ENCODE results near the gene ROR2. TPM values are rescaled to one million over a fixed set of nuclear protein-coding genes. Genes with fewer than 3 reads are reported as not detected.

Gene ROR2
- total and polyA plus RNA-seq, 9 donors = 2.1 to 9.4 (median 4.6) TPM

DNA sequence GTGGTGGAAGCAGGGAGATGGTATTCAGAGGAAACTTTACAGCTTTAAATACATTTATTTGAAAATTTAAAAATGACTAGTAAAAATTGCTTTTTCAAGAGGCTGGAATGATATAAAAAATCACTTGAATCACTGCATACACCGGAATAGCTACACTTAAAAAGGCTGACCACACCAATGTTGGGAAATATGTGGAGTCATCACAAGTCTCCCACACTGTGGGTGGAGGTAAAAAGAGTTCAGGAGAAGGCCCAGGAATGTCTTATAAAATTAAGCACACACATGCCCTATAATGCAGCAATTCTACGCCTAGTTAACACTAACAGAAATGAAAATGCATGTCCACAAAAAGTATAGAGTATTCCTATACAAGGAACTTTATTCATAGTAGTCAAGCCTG lies 198.1 kb downstream of the ROR2 start:
- no peak for DNase-seq
- H3K27me3 ChIP-seq (ENCODE audit: control insufficient read depth, insufficient read depth, low read length) = no peaks in the 10 kb centered on the region
- no peak overlapping the region for H3K27ac ChIP-seq (ENCODE audit: low read length)
- no peak overlapping the region for H3K4me3 ChIP-seq (ENCODE audit: low read length)
- no peaks in the 10 kb centered on the region for H3K9me3 ChIP-seq (replicated peaks; ENCODE audit: control insufficient read depth, low read depth, low read length)
- H3K36me3 ChIP-seq (ENCODE audit: control insufficient read depth, insufficient read depth, low read length) = peaks cover 2% of the 10 kb centered on the region
- no peaks in the 10 kb centered on the region for H3K4me1 ChIP-seq (ENCODE audit: control insufficient read depth, insufficient read depth, low read length)
- WGBS (ENCODE audit: insufficient coverage) = no CpG with 5 or more reads among the region's 2 CpGs

DNA sequence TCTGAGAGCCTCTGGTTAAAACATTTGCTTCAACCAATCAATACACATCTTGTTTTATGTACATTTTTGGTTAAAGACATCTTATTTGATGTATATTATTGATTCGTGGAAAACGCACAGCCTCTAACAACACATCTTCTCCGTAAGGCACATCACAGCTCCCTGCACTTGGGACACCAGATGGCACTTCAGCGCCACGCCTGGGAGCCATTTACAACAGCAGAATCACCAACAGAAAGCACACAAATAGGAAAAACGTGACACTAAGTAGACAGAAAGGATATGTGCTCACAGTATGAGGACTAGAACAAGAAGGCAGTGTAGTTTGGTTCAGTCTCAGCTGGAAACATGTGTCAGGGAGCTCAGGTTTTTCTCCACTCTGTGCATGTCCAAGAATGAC lies 199.7 kb downstream of the ROR2 start:
- Histone ChIP-seq H3K4me1 (ENCODE audit: control insufficient read depth, insufficient read depth, low read length) (no peaks in the 10 kb centered on the region), H3K9me3 (replicated peaks; ENCODE audit: control insufficient read depth, low read depth, low read length) (no peaks in the 10 kb centered on the region), H3K27me3 (ENCODE audit: control insufficient read depth, insufficient read depth, low read length) (no peaks in the 10 kb centered on the region), H3K27ac (ENCODE audit: low read length) (no peak overlapping the region), H3K36me3 (ENCODE audit: control insufficient read depth, insufficient read depth, low read length) (peaks cover 2% of the 10 kb centered on the region), H3K4me3 (ENCODE audit: low read length) (no peak overlapping the region)
- WGBS (ENCODE audit: insufficient coverage) = no CpG with 5 or more reads among the region's 6 CpGs
- no peak for DNase-seq

DNA sequence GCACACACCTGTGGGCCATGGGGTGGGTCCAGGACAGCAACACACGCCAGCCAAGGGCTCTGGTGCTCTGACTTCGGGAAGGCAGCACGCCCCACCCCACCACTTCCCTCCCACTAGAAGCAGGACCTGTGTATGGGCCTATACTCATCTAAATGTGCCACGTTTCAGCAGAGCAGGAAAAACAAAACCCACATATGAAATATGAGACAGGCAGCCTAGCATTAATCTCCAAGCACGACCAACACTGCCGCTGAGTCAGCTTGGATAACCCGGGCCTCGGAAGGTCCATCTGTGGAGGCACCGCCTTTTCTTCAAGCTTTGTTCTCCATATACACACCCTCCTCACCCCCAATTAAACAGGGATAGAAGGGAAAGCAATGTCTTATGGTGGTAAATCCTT lies 203.1 kb downstream of the ROR2 start:
- H3K4me1 ChIP-seq (ENCODE audit: control insufficient read depth, insufficient read depth, low read length) = no peaks in the 10 kb centered on the region
- H3K36me3 ChIP-seq (ENCODE audit: control insufficient read depth, insufficient read depth, low read length) = no peaks in the 10 kb centered on the region
- no peaks in the 10 kb centered on the region for H3K27me3 ChIP-seq (ENCODE audit: control insufficient read depth, insufficient read depth, low read length)
- H3K4me3 ChIP-seq (ENCODE audit: low read length) = no peak overlapping the region
- H3K27ac ChIP-seq (ENCODE audit: low read length) = no peak overlapping the region
- no peaks in the 10 kb centered on the region for H3K9me3 ChIP-seq (replicated peaks; ENCODE audit: control insufficient read depth, low read depth, low read length)
- DNase-seq = no peak
- 45% methylated on average over 2 of the region's 9 CpGs for WGBS (ENCODE audit: insufficient coverage)

DNA sequence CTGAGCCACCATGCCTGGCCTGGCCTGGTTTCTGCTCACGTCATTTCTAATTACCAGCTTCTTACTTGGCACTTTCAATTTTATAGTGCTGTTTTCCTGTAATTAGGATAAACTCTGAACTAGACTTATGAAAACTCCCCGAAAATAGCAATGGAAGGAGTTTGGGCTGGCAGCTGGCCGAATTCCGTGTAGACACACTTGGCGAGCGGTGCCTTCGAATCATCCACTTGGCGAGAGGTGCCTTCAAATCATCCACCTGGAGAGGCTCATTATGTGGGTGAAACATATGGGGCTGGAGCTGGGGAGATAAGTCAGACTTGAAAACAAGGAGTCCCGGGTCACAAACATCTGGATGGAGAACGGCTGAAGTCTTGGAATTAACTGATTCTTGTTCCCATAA lies 203.7 kb downstream of the ROR2 start:
- H3K27me3 ChIP-seq (ENCODE audit: control insufficient read depth, insufficient read depth, low read length) = no peaks in the 10 kb centered on the region
- no peak overlapping the region for H3K4me3 ChIP-seq (ENCODE audit: low read length)
- H3K9me3 ChIP-seq (replicated peaks; ENCODE audit: control insufficient read depth, low read depth, low read length) = no peaks in the 10 kb centered on the region
- no peaks in the 10 kb centered on the region for H3K4me1 ChIP-seq (ENCODE audit: control insufficient read depth, insufficient read depth, low read length)
- H3K27ac ChIP-seq (ENCODE audit: low read length) = no peak overlapping the region
- no peak for DNase-seq
- no peaks in the 10 kb centered on the region for H3K36me3 ChIP-seq (ENCODE audit: control insufficient read depth, insufficient read depth, low read length)
- 80% methylated on average over 4 of the region's 10 CpGs for WGBS (ENCODE audit: insufficient coverage)

DNA sequence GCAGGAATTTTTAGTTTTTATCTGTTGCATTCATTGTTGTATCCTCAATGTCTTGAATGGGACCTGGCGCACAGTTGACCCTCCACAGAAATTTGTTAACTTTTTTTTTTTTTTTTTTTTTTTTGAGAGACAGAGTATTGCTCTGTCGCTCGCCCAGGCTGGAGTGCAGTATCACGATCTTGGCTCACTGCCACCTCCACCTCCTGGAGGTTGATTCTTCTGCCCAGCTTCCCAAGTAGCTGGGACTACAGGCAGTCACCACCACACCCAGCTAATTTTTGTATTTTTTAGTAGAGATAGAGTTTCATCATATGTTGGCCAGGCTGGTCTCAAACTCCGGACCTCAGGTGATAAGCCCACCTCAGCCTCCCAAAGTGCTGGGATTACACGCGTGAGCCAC lies 205.9 kb downstream of the ROR2 start:
- H3K27ac ChIP-seq (ENCODE audit: low read length) = no peak overlapping the region
- H3K4me1 ChIP-seq (ENCODE audit: control insufficient read depth, insufficient read depth, low read length) = no peaks in the 10 kb centered on the region
- DNase-seq = no peak
- 100% methylated on average over 2 of the region's 7 CpGs for WGBS (ENCODE audit: insufficient coverage)
- H3K36me3 ChIP-seq (ENCODE audit: control insufficient read depth, insufficient read depth, low read length) = no peaks in the 10 kb centered on the region
- H3K9me3 ChIP-seq (replicated peaks; ENCODE audit: control insufficient read depth, low read depth, low read length) = no peaks in the 10 kb centered on the region
- H3K4me3 ChIP-seq (ENCODE audit: low read length) = no peak overlapping the region
- H3K27me3 ChIP-seq (ENCODE audit: control insufficient read depth, insufficient read depth, low read length) = no peaks in the 10 kb centered on the region

DNA sequence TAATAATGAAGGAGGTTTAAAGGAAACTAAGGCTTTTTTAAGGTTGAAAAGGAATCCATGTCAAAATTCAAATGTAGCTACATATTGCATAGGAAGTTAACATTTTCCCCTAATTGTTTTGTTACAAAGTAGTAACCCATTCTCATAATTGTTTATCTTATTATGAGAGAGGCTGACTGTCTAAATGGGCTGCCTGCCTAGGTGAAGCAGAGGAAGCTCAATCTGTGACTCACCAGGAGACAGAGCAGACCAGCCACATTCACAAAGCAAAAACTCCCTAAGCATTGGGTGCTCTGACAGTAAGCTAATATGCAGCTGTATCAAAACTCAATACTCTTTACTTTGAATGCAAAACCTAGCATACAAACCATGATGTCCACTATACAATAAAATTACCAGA lies 208.5 kb downstream of the ROR2 start:
- H3K27me3 ChIP-seq (ENCODE audit: control insufficient read depth, insufficient read depth, low read length) = no peaks in the 10 kb centered on the region
- H3K4me1 ChIP-seq (ENCODE audit: control insufficient read depth, insufficient read depth, low read length) = no peaks in the 10 kb centered on the region
- H3K36me3 ChIP-seq (ENCODE audit: control insufficient read depth, insufficient read depth, low read length) = no peaks in the 10 kb centered on the region
- H3K4me3 ChIP-seq (ENCODE audit: low read length) = no peak overlapping the region
- no peak overlapping the region for H3K27ac ChIP-seq (ENCODE audit: low read length)
- no peak for DNase-seq
- no peaks in the 10 kb centered on the region for H3K9me3 ChIP-seq (replicated peaks; ENCODE audit: control insufficient read depth, low read depth, low read length)

DNA sequence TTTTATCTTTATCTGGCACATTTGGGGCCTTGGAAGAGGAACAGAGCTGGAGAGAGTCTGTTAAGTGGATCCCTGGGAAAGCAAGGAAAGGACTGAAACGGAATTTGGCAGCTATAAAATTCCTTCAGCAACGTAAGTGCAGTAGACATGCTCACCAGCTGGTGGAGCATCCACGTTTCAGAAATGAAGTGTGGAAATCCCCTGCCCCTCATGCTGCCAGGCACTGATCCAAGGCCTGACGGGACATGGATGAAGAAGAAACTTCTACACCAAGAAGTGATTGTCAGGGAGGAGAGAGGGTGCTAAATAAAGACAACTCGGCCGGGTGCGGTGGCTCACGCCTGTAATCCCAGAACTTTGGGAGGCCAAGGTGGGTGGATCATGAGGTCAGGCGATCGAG lies 209.3 kb downstream of the ROR2 start:
- Histone ChIP-seq H3K36me3 (ENCODE audit: control insufficient read depth, insufficient read depth, low read length) (no peaks in the 10 kb centered on the region), H3K9me3 (replicated peaks; ENCODE audit: control insufficient read depth, low read depth, low read length) (no peaks in the 10 kb centered on the region), H3K4me1 (ENCODE audit: control insufficient read depth, insufficient read depth, low read length) (no peaks in the 10 kb centered on the region), H3K27ac (ENCODE audit: low read length) (no peak overlapping the region), H3K4me3 (ENCODE audit: low read length) (no peak overlapping the region), H3K27me3 (ENCODE audit: control insufficient read depth, insufficient read depth, low read length) (no peaks in the 10 kb centered on the region)
- 25% methylated on average over 4 of the region's 10 CpGs for WGBS (ENCODE audit: insufficient coverage)
- peak; percentile 88 for DNase-seq

DNA sequence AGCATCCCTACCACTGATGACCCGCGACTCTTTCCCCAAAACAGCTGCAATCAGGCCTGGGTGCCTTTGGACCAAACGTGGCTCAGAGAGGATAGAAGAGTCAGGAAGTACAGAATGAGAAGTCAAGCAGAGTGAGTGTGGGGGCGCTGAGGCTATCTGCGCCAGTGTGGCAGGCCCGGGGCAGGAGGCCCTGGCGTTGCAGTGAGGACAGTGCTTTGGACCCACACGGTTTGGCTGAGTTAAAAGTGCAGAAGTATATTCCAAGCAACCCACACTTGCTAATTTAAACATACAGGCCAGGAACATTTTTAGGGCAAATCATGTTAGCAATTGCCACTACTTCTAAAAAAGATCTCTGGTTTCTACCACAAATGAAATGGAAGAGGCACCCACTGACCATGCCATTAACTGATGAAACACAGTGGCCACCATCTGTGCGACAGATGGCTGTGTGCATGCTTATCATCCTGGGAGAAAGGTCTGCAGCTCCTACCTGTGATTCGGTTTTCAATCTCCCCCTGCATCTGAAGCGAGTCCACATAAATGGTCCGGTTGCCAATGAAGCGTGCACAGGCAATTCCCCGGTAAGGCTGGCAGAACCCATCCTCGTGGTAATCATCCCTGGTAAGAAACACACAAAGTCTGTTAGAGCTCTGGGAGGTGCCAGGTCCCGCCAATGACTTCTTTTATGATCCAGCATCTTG lies 213.0 kb downstream of the ROR2 start:
- H3K4me3 ChIP-seq (ENCODE audit: low read length) = no peak overlapping the region
- H3K36me3 ChIP-seq (ENCODE audit: control insufficient read depth, insufficient read depth, low read length) = no peaks in the 10 kb centered on the region
- H3K27ac ChIP-seq (ENCODE audit: low read length) = no peak overlapping the region
- 79% methylated on average over 9 of the region's 16 CpGs for WGBS (ENCODE audit: insufficient coverage)
- no peaks in the 10 kb centered on the region for H3K27me3 ChIP-seq (ENCODE audit: control insufficient read depth, insufficient read depth, low read length)
- DNase-seq = no peak
- H3K4me1 ChIP-seq (ENCODE audit: control insufficient read depth, insufficient read depth, low read length) = no peaks in the 10 kb centered on the region
- H3K9me3 ChIP-seq (replicated peaks; ENCODE audit: control insufficient read depth, low read depth, low read length) = no peaks in the 10 kb centered on the region

DNA sequence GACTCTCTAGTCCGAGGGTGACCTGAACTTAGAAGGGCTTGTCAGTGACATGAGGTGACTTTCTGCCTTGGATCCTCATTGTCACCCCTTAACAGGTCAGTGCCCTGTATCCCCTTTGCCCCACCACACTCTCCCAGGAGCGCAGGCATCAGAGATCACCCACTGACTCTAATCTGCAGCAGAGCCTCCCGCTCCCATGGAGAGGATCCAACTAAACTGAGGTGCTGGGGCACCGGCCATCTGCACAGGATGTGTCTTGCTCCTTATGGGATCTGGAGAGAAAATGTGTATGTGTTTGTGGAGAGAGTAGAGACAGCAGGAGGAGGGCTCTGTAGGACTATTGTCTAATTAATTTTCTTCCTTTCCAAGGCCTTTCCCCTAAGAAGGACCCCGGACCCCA lies 213.7 kb downstream of the ROR2 start:
- Histone ChIP-seq H3K27ac (ENCODE audit: low read length) (no peak overlapping the region), H3K4me1 (ENCODE audit: control insufficient read depth, insufficient read depth, low read length) (no peaks in the 10 kb centered on the region), H3K36me3 (ENCODE audit: control insufficient read depth, insufficient read depth, low read length) (no peaks in the 10 kb centered on the region), H3K4me3 (ENCODE audit: low read length) (no peak overlapping the region), H3K9me3 (replicated peaks; ENCODE audit: control insufficient read depth, low read depth, low read length) (no peaks in the 10 kb centered on the region), H3K27me3 (ENCODE audit: control insufficient read depth, insufficient read depth, low read length) (no peaks in the 10 kb centered on the region)
- DNase-seq = no peak
- WGBS (ENCODE audit: insufficient coverage) = 100% methylated on average over 1 of the region's 5 CpGs

DNA sequence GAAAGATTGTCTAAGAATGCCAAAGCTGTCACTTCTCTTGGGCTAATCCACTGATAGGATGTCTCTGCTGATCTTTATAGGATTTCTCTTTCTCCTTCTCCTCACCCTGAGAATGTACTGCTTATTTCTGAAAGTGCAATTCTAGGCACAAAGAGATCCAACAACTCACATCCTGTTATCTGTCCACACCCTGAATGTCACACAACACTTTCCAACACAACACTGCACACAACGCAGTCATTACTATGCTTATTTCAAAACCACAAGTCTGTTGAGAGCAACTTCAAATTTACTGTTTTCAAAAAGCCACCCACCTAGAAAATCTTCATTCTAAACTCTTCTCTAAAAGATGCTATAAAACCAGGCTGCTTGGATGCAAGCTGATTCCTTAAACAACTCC lies 215.0 kb downstream of the ROR2 start:
- no peak overlapping the region for H3K27ac ChIP-seq (ENCODE audit: low read length)
- 64% methylated on average over 1 of the region's 1 CpG for WGBS (ENCODE audit: insufficient coverage)

DNA sequence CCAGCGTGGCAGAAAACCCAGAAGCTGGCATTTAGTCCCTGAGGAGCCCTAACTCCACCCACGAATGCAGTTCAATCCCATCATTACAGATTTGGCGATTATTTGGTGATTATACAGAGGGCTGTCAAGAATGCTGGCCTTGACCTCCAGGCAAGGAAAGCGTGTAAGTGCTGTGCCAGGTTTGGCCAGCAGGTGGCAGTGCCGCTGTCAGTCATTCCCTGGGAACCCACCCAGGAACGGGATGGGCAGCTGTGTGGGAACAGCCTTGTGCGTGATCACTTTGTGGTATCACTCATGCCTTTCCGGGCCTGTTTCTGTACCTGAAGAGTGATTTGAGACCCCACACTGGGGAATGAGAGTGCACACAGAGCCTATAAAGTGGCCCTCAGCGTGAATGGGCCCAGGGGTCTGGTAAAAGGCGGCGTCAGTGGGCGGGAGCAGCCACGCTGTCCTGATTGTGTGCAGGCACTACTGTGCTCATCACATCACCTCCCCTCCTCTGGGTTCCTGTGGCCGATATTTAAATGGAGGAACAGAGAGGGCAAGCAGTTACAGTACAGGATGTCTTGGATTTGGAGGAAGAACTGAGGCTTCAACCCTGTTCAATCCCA lies 215.6 kb downstream of the ROR2 start:
- DNase-seq = peak; percentile 64
- H3K9me3 ChIP-seq (replicated peaks; ENCODE audit: control insufficient read depth, low read depth, low read length) = no peaks in the 10 kb centered on the region
- H3K4me3 ChIP-seq (ENCODE audit: low read length) = no peak overlapping the region
- H3K27ac ChIP-seq (ENCODE audit: low read length) = no peak overlapping the region
- no peaks in the 10 kb centered on the region for H3K4me1 ChIP-seq (ENCODE audit: control insufficient read depth, insufficient read depth, low read length)
- no peaks in the 10 kb centered on the region for H3K36me3 ChIP-seq (ENCODE audit: control insufficient read depth, insufficient read depth, low read length)
- 3% methylated on average over 4 of the region's 14 CpGs for WGBS (ENCODE audit: insufficient coverage)
- H3K27me3 ChIP-seq (ENCODE audit: control insufficient read depth, insufficient read depth, low read length) = no peaks in the 10 kb centered on the region

More for the DNA sequence above, 215.0 kb downstream of the ROR2 start:
- Histone ChIP-seq H3K9me3 (replicated peaks; ENCODE audit: control insufficient read depth, low read depth, low read length) (no peaks in the 10 kb centered on the region), H3K36me3 (ENCODE audit: control insufficient read depth, insufficient read depth, low read length) (no peaks in the 10 kb centered on the region), H3K4me3 (ENCODE audit: low read length) (no peak overlapping the region), H3K27me3 (ENCODE audit: control insufficient read depth, insufficient read depth, low read length) (no peaks in the 10 kb centered on the region), H3K4me1 (ENCODE audit: control insufficient read depth, insufficient read depth, low read length) (no peaks in the 10 kb centered on the region)
- no peak for DNase-seq

Measured in muscle of leg (tissue), 11 donors.